ENCODE results near the gene TPRG1L. TPM values are rescaled to one million over a fixed set of nuclear protein-coding genes. Genes with fewer than 3 reads are reported as not detected.

Gene TPRG1L
- polyA plus RNA-seq, 1 experiment: 44.2 TPM

- TF ChIP-seq CTCF (IDR thresholded peaks at IDR 0.05; ENCODE audit: low read depth, low read length): no peak
- ChIA-PET POLR2A (no interaction called here), CTCF (interaction anchor here (0.8 kb wide), 1 partner anchor 68 kb away, joined by 3 read pairs; no protein-coding TSS in a partner anchor)
- Histone ChIP-seq H3K4me3 (ENCODE audit: low read depth, low read length) (no peak overlapping the region), H3K9me3 (ENCODE audit: control insufficient read depth, insufficient read depth, low read length) (no peaks in the 10 kb centered on the region; the same call in 1 of the 2 replicates), H3K27me3 (ENCODE audit: control insufficient read depth, insufficient read depth, low read length) (peaks cover 60% of the 10 kb centered on the region), H3K27ac (ENCODE audit: low read depth, low read length) (no peak overlapping the region)
- no peak for DNase-seq (ENCODE audit: low read depth, low spot score)
Observed at GRCh38 chr1:3657096-3657475, 32.3 kb downstream of the TPRG1L start.

- no peak overlapping the region for H3K27ac ChIP-seq (ENCODE audit: low read depth, low read length)
- POLR2A ChIA-PET: no interaction called here
- CTCF ChIA-PET: no interaction called here
- H3K4me3 ChIP-seq (ENCODE audit: low read depth, low read length): no peak overlapping the region
- H3K27me3 ChIP-seq (ENCODE audit: control insufficient read depth, insufficient read depth, low read length): peaks cover 61% of the 10 kb centered on the region
- no peak for DNase-seq (ENCODE audit: low read depth, low spot score)
- no peak for TF ChIP-seq CTCF (IDR thresholded peaks at IDR 0.05; ENCODE audit: low read depth, low read length)
- no peaks in the 10 kb centered on the region; the same call in 1 of the 2 replicates for H3K9me3 ChIP-seq (ENCODE audit: control insufficient read depth, insufficient read depth, low read length)
Observed at GRCh38 chr1:3657578-3658230, 32.9 kb downstream of the TPRG1L start.

GRCh38 chr1:3658231-3658615 is 33.4 kb downstream of the TPRG1L start:
- DNase-seq (ENCODE audit: low read depth, low spot score): no peak
- Histone ChIP-seq H3K27ac (ENCODE audit: low read depth, low read length) (no peak overlapping the region), H3K27me3 (ENCODE audit: control insufficient read depth, insufficient read depth, low read length) (peaks cover 56% of the 10 kb centered on the region), H3K4me3 (ENCODE audit: low read depth, low read length) (no peak overlapping the region), H3K9me3 (ENCODE audit: control insufficient read depth, insufficient read depth, low read length) (no peaks in the 10 kb centered on the region; the same call in 1 of the 2 replicates)
- ChIA-PET CTCF (interaction anchor here (1.1 kb wide), 1 partner anchor 205 kb away, joined by 3 read pairs; no protein-coding TSS in a partner anchor), POLR2A (no interaction called here)
- TF ChIP-seq CTCF (IDR thresholded peaks at IDR 0.05; ENCODE audit: low read depth, low read length): no peak

GRCh38 chr1:3659093-3659492 is 34.3 kb downstream of the TPRG1L start:
- Histone ChIP-seq H3K4me3 (ENCODE audit: low read depth, low read length) (no peak overlapping the region), H3K27me3 (ENCODE audit: control insufficient read depth, insufficient read depth, low read length) (peaks cover 50% of the 10 kb centered on the region), H3K27ac (ENCODE audit: low read depth, low read length) (no peak overlapping the region), H3K9me3 (ENCODE audit: control insufficient read depth, insufficient read depth, low read length) (no peaks in the 10 kb centered on the region; the same call in 1 of the 2 replicates)
- CTCF ChIA-PET: interaction anchor here (1.1 kb wide), 1 partner anchor 206 kb away, joined by 3 read pairs; no protein-coding TSS in a partner anchor
- POLR2A ChIA-PET: no interaction called here
- no peak for TF ChIP-seq CTCF (IDR thresholded peaks at IDR 0.05; ENCODE audit: low read depth, low read length)
- no peak for DNase-seq (ENCODE audit: low read depth, low spot score)

GRCh38 chr1:3660704-3661103 is 35.9 kb downstream of the TPRG1L start:
- peaks cover 41% of the 10 kb centered on the region for H3K27me3 ChIP-seq (ENCODE audit: control insufficient read depth, insufficient read depth, low read length)
- H3K4me3 ChIP-seq (ENCODE audit: low read depth, low read length): no peak overlapping the region
- H3K27ac ChIP-seq (ENCODE audit: low read depth, low read length): no peak overlapping the region
- no peak for TF ChIP-seq CTCF (IDR thresholded peaks at IDR 0.05; ENCODE audit: low read depth, low read length)
- ChIA-PET POLR2A (no interaction called here), CTCF (interaction anchor here (0.7 kb wide), 1 partner anchor 46 kb away, joined by 3 read pairs; no protein-coding TSS in a partner anchor)
- H3K9me3 ChIP-seq (ENCODE audit: control insufficient read depth, insufficient read depth, low read length): no peaks in the 10 kb centered on the region; the same call in 1 of the 2 replicates
- DNase-seq (ENCODE audit: low read depth, low spot score): no peak
